Heart right ventricle (tissue), 16 donors: ENCODE results near the gene CENATAC. TPM values are rescaled to one million over a fixed set of nuclear protein-coding genes. Genes with fewer than 3 reads are reported as not detected.

Experiments
- ATAC-seq, 8 donors: fragments of 200-7000 bp; cut with Tn5 transposase; one replicate each; pipeline ENCODE4 v1.9.1; 2020; ENCODE audit warnings: mild to moderate bottlenecking in 8 of 8, moderate library complexity in 8 of 8, moderate number of reproducible peaks in 1 of 8
- DNase-seq, 2 donors: peaks; one replicate each; pipeline ENCODE4 v3.0.0-alpha.2; 2020
- H3K27ac ChIP-seq, 10 donors: fragments of 200-600 bp; sonication (generic) in 2 of 10; one replicate each; pipeline versions ENCODE4 v1.5.0 to v1.8.0; 2020 to 2022; ENCODE audit warnings: mild to moderate bottlenecking in 3 of 10
- H3K27me3 ChIP-seq, 7 donors: fragments of 200-600 bp; one replicate each; pipeline ENCODE4 v1.8.0; 2021 to 2022; ENCODE audit warnings: mild to moderate bottlenecking in 2 of 7
- H3K36me3 ChIP-seq, 9 donors: fragments of 200-600 bp; sonication (generic) in 1 of 9; one replicate each; pipeline versions ENCODE4 v1.5.0 to v1.8.0; 2020 to 2022; ENCODE audit warnings: mild to moderate bottlenecking in 2 of 9
- H3K4me1 ChIP-seq, 9 donors: fragments of 200-600 bp; sonication (generic) in 1 of 9; one replicate each; pipeline versions ENCODE4 v1.5.0 to v1.8.0; 2020 to 2022; ENCODE audit warnings: mild to moderate bottlenecking in 4 of 9
- H3K4me3 ChIP-seq, 10 donors: fragments of 200-600 bp; sonication (generic) in 2 of 10; one replicate each; pipeline versions ENCODE4 v1.5.0 to v1.8.0; 2020 to 2022; ENCODE audit warnings: mild to moderate bottlenecking in 7 of 10, moderate library complexity in 2 of 10
- H3K9me3 ChIP-seq, 11 donors: fragments of 200-600 bp in 10 of 11; sonication (generic) in 2 of 11; one replicate each; pipeline versions ENCODE4 v1.5.0 to v1.8.0; 2013 to 2022; ENCODE audit warnings: mild to moderate bottlenecking in 2 of 11, control low read depth in 1 of 11, moderate library complexity in 1 of 11
- CTCF ChIP-seq, 9 donors: fragments of 200-600 bp; sonication (generic) in 2 of 9; IDR thresholded peaks; one replicate each; pipeline versions ENCODE4 v1.5.0 to v1.8.0; 2021 to 2022; ENCODE audit warnings: antibody characterized with exemption in 9 of 9, mild to moderate bottlenecking in 5 of 9, moderate library complexity in 1 of 9
- WGBS, 2 donors: extraction: QIAGEN DNeasy Blood & Tissue Kit; methylation state at CpG; one replicate each; pipeline ENCODE4 v1.1.7; 2013; ENCODE audit warnings: inconsistent platforms in 1 of 2; 5-methylcytosine and 5-hydroxymethylcytosine counted together
- intact Hi-C, 10 donors: fragments of 100-400 bp; cut with DNase I; formaldehyde crosslinking; loops; one replicate each; pipeline versions ENCODE4 v1.11.1 to v1.14.2; 2022
- polyA plus RNA-seq, 2 donors: library from polyadenylated mRNA; stranded (reverse); fragments of 200-250 nt; gene quantifications; one replicate each; pipeline ENCODE4 v1.2.3, GENCODE V29; 2013
- total RNA-seq, 10 donors: library from RNA; stranded (reverse); fragmentation: NEBNext Ultra II Directional in 3 of 10; extraction: Animal tissue kit (Norgen Biotek cat#: 25700) in 3 of 10; gene quantifications; one replicate each; pipeline versions ENCODE4 v1.2.1 to v1.2.4, GENCODE V29; 2021 to 2023
- donor health status: Arrhythmogenic right ventricular cardiomyopathy.
- donor health status: ischemic (EF 13 %, LVEDD 7.1; RV severe dilation, severe dysfunction).
- donor health status: healthy with polysubstance abuse.
- donor health status: DM: no; HTN: yes; CAD: no.
- donor health status: DM: no; HTN: no; CAD: no.
- donor health status: ischemic (EF 25% LVEDD 6.9; RV normal size, moderate dysfunction).
- donor health status: ischemic (EF 25% LVEDD 5.7; RV mildly dilated, moderate dysfunction).
- donor health status: healthy.
- donor health status: DM: yes; HTN: yes; CAD: no.
- donor health status: Ischemic cardiomyopathy.
- donor health status: ischemic (EF 35%, LVEDD 5.7; RV mildly dilated, moderate dysfunction).
- donor health status: nonischemic (EF 11% LVEDD 7.7; RV severe dilation, severe dysfunction).
- donor health status: DM: yes; HTN: yes; CAD: no.
- donor health status: PGD.
- donor health status: ischemic (EF 29% LVEDD 5.4; RV normal size, mild dysfunction).
- donor health status: nonischemic (EF 23%, LVEDD 6.1; RV moderate dilation, normal function).

CENATAC gene
- total and polyA plus RNA-seq, 12 donors: 7.8 to 85.2 (median 11.3) TPM

GRCh38 chr11:119052163-119052814 is 54.4 kb downstream of the CENATAC start:
- no peaks in the 10 kb centered on the region for H3K27me3 ChIP-seq
- no peaks in the 10 kb centered on the region for H3K9me3 ChIP-seq
- H3K36me3 ChIP-seq: peaks cover 7 to 82% (median 73%) of the 10 kb centered on the region in 9 donors
- H3K27ac ChIP-seq: no peak overlapping the region
- intact Hi-C loops: no loop called here
- H3K4me1 ChIP-seq: peaks cover 10 to 19% (median 16%) of the 10 kb centered on the region in 9 donors
- no peak for TF ChIP-seq CTCF (IDR thresholded peaks at IDR 0.05)
- ATAC-seq (no peak), DNase-seq (no peak)
- WGBS, 2 donors: 92 to 95% methylated on average over 23 of the region's 23 CpGs
- no peak overlapping the region for H3K4me3 ChIP-seq

DNA sequence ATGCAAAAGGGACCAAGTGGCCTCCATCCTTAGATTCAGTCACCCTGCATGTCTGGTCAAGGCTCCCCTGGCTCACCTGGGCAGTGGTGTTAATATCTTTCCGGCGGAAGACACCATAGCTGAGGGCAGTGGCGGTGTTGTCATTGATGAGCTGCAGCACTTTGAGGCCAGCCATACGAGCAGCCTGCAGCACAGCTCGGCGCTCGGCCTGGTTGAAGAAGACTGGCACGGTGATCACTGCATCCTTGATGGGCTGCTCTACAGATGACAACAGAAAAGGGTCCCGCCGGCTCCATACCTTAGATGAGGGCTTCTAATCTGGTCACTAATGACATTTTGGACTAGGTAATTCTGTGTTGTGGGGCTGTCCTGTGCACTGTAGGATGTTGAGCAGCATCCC is 56.5 kb downstream of the CENATAC start:
- H3K27me3 ChIP-seq: no peaks in the 10 kb centered on the region
- no peak for ATAC-seq
- TF ChIP-seq CTCF (IDR thresholded peaks at IDR 0.05): no peak
- 95% methylated on average over 10 of the region's 10 CpGs for WGBS, 2 donors
- H3K4me3 ChIP-seq: no peak overlapping the region
- no peaks in the 10 kb centered on the region for H3K9me3 ChIP-seq
- H3K4me1 ChIP-seq: peaks cover 15 to 28% (median 25%) of the 10 kb centered on the region in 9 donors
- intact Hi-C loops: no loop called here
- no peak for DNase-seq
- H3K27ac ChIP-seq: no peak overlapping the region
- peaks cover 0 to 61% (median 52%) of the 10 kb centered on the region in 9 donors for H3K36me3 ChIP-seq

DNA sequence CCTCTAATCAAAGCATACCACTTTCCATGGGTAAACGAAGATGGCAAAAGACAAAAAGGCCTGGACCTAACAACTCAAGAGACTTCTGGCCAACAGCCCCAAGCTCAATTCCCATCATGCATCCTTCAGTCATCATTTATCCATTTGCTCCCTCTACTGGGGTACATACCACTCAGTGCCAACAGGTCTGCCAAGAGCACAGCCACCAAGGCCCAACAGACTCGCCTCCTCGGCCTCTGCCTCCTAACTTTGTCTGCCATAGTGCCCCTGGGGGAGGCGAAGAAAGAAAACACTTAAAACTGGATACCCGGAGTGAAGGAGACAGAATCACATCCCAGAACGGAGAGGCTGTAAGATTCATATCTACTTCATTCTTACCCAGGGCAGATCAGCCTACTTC is 58.0 kb downstream of the CENATAC start:
- Histone ChIP-seq H3K27me3 (no peaks in the 10 kb centered on the region), H3K4me1 (peaks cover 15 to 28% (median 25%) of the 10 kb centered on the region in 9 donors), H3K9me3 (no peaks in the 10 kb centered on the region), H3K27ac (peak overlapping the region in 4 of 10 donors; percentile 86 to 93 (median 90)), H3K36me3 (peaks cover 0 to 53% (median 41%) of the 10 kb centered on the region in 9 donors), H3K4me3 (peak overlapping the region; percentile 67 to 99 (median 94))
- 47 to 57% methylated on average over 6 of the region's 6 CpGs for WGBS, 2 donors
- no peak for TF ChIP-seq CTCF (IDR thresholded peaks at IDR 0.05)
- ATAC-seq (no peak), DNase-seq (no peak)
- intact Hi-C loops: loop anchor here in 1 of 10 donors (2.0 kb wide), 1 partner anchor 37 kb away; the partner anchor contains the start of genes RPS25 and TRAPPC4

GRCh38 chr11:119056421-119056999 is 58.6 kb downstream of the CENATAC start:
- intact Hi-C loops: loop anchor here in 1 of 10 donors (2.0 kb wide), 1 partner anchor 38 kb away; the partner anchor contains the start of genes RPS25 and TRAPPC4
- ATAC-seq: peak in 4 of 8 donors; percentile 2 to 67 (median 10)

More at GRCh38 chr11:119056421-119056999, 58.6 kb downstream of the CENATAC start:
- Histone ChIP-seq H3K4me3 (peak overlapping the region; percentile 67 to 99 (median 94)), H3K4me1 (peaks cover 15 to 28% (median 25%) of the 10 kb centered on the region in 9 donors), H3K36me3 (peaks cover 0 to 53% (median 35%) of the 10 kb centered on the region in 9 donors), H3K9me3 (no peaks in the 10 kb centered on the region), H3K27ac (peak overlapping the region in 9 of 10 donors; percentile 86 to 94 (median 89)), H3K27me3 (no peaks in the 10 kb centered on the region)
- WGBS, 2 donors: 0 to 1% methylated on average over 44 to 48 of the region's 48 CpGs
- DNase-seq: peak; percentile 24 to 29
- no peak for TF ChIP-seq CTCF (IDR thresholded peaks at IDR 0.05)
